H1 (cell line): ENCODE measurements around the gene RASA1. TPM values are rescaled to one million over a fixed set of nuclear protein-coding genes. Genes with fewer than 3 reads are reported as not detected.

Experiments used
- CTCF ChIA-PET: fragments of 300-600 bp; sonication (Branson Sonifier 250); formaldehyde crosslinking; loops from one replicate; lab custom pipeline; 2021; ENCODE audit not compliant: partially characterized antibody; lab: Charles Lee
- POLR2A ChIA-PET: fragments of 300-600 bp; sonication (Branson Sonifier 250); formaldehyde crosslinking; loops from one replicate; lab custom pipeline; 2021; ENCODE audit warnings: inconsistent platforms; ENCODE audit not compliant: partially characterized antibody; lab: Charles Lee
- DNase-seq, 2 experiments: peaks; one replicate each; pipeline versions ENCODE4 v3.0.0 to v3.0.0-alpha.2; 2010 to 2022; ENCODE audit warnings: low spot score in 2 of 2, low read depth in 1 of 2, mixed read lengths in 1 of 2
- FAIRE-seq: peaks from 2 replicates; lab custom pipeline; 2011; peaks lifted over from hg19 to GRCh38; lab: Jason Lieb, UNC
- H2AFZ ChIP-seq: 2 replicates; pipeline ENCODE4 v1.8.1; 2012; ENCODE audit warnings: low read length, inconsistent platforms
- H2AK5ac ChIP-seq: 2 replicates; pipeline ENCODE4 v1.6.1; 2013; ENCODE audit warnings: low read depth, low read length
- H2BK120ac ChIP-seq: replicated peaks from 2 replicates; pipeline ENCODE3; 2013; ENCODE audit warnings: low read depth, low read length, inconsistent platforms
- H2BK12ac ChIP-seq: 2 replicates; pipeline ENCODE4 v1.6.1; 2013; ENCODE audit warnings: low read depth, low read length
- H2BK15ac ChIP-seq: 2 replicates; pipeline ENCODE4 v1.6.1; 2013; ENCODE audit warnings: low read length
- H2BK20ac ChIP-seq: 2 replicates; pipeline ENCODE4 v1.6.1; 2013; ENCODE audit warnings: low read length
- H2BK5ac ChIP-seq: 2 replicates; pipeline ENCODE4 v1.6.1; 2013; ENCODE audit warnings: low read depth, low read length
- H3K14ac ChIP-seq: 2 replicates; pipeline ENCODE4 v1.6.1; 2013; ENCODE audit warnings: inconsistent platforms; ENCODE audit not compliant: insufficient read length
- H3K18ac ChIP-seq: 2 replicates; pipeline ENCODE4 v1.6.1; 2013; ENCODE audit warnings: low read length; ENCODE audit errors: extremely low read depth
- H3K23ac ChIP-seq: 2 replicates; pipeline ENCODE4 v1.6.1; 2013; ENCODE audit warnings: inconsistent platforms; ENCODE audit not compliant: insufficient read length
- H3K23me2 ChIP-seq: 2 replicates; pipeline ENCODE4 v1.6.1; 2013; ENCODE audit warnings: low read depth, low read length
- H3K27ac ChIP-seq: 2 replicates; pipeline ENCODE4 v1.6.1; 2011; ENCODE audit warnings: low read depth, low read length, inconsistent platforms
- H3K27me3 ChIP-seq, 4 experiments: replicated peaks in 1 of 4; 1 replicate in 1 of 4; 2 replicates in 3 of 4; pipeline versions ENCODE4 v1.6.1 to v1.8.1; 2011 to 2013; ENCODE audit warnings: low read length in 3 of 4, mild to moderate bottlenecking in 3 of 4, inconsistent platforms in 2 of 4, mixed read lengths in 2 of 4, moderate library complexity in 1 of 4; ENCODE audit not compliant: control insufficient read depth in 3 of 4, insufficient read depth in 3 of 4; ENCODE audit errors: extremely low read depth in 1 of 4
- H3K36me3 ChIP-seq, 4 experiments: 2 replicates each; pipeline versions ENCODE4 v1.6.1 to v1.8.1; 2011 to 2013; ENCODE audit warnings: mild to moderate bottlenecking in 4 of 4, low read length in 3 of 4, moderate library complexity in 2 of 4, control low read depth in 1 of 4, inconsistent platforms in 1 of 4; ENCODE audit not compliant: insufficient read depth in 4 of 4, control insufficient read depth in 2 of 4
- H3K4ac ChIP-seq: replicated peaks from 2 replicates; pipeline ENCODE3; 2013; ENCODE audit warnings: low read length, low read depth, mixed read lengths, inconsistent platforms; ENCODE audit not compliant: insufficient read length
- H3K4me1 ChIP-seq, 4 experiments: replicated peaks in 1 of 4; 1 replicate in 1 of 4; 2 replicates in 3 of 4; pipeline versions ENCODE4 v1.6.1 to v1.8.1; 2011 to 2013; ENCODE audit warnings: low read length in 3 of 4, inconsistent platforms in 2 of 4, mixed read lengths in 1 of 4; ENCODE audit not compliant: insufficient read depth in 4 of 4, control insufficient read depth in 3 of 4
- H3K4me2 ChIP-seq, 2 experiments: 2 replicates each; pipeline versions ENCODE4 v1.6.1 to v1.8.1; 2011 to 2013; ENCODE audit warnings: low read depth in 2 of 2, low read length in 2 of 2, control low read depth in 1 of 2, inconsistent platforms in 1 of 2, mild to moderate bottlenecking in 1 of 2; ENCODE audit not compliant: insufficient read depth in 1 of 2
- H3K4me3 ChIP-seq, 4 experiments: fragments of 200-600, 300-600 bp in 1 of 4; sonication (generic), shearing (Covaris generic), sonication (Bioruptor Twin) in 1 of 4; 2 replicates each; pipeline versions ENCODE4 v1.5.1 to v1.8.1; 2011 to 2016; ENCODE audit warnings: low read length in 4 of 4, low read depth in 3 of 4, control low read depth in 2 of 4, inconsistent platforms in 2 of 4, mild to moderate bottlenecking in 2 of 4, mixed read lengths in 1 of 4, moderate library complexity in 1 of 4; ENCODE audit not compliant: insufficient read depth in 2 of 4; ENCODE audit errors: extremely low read depth in 1 of 4
- H3K56ac ChIP-seq: replicated peaks from 2 replicates; pipeline ENCODE3; 2013; ENCODE audit warnings: low read depth, mild to moderate bottlenecking, mixed read lengths, low read length, inconsistent platforms; ENCODE audit not compliant: insufficient read length
- H3K79me1 ChIP-seq: 2 replicates; pipeline ENCODE4 v1.6.1; 2013; ENCODE audit warnings: low read depth, low read length, control low read depth
- H3K79me2 ChIP-seq, 2 experiments: 2 replicates each; pipeline versions ENCODE4 v1.6.1 to v1.8.1; 2012 to 2013; ENCODE audit warnings: low read length in 2 of 2, mild to moderate bottlenecking in 2 of 2, inconsistent platforms in 1 of 2; ENCODE audit not compliant: insufficient read depth in 2 of 2, control insufficient read depth in 1 of 2
- H3K9ac ChIP-seq, 4 experiments: replicated peaks in 1 of 4; 1 replicate in 1 of 4; 2 replicates in 3 of 4; pipeline versions ENCODE4 v1.6.1 to v1.8.1; 2011 to 2013; ENCODE audit warnings: low read depth in 3 of 4, low read length in 3 of 4, control low read depth in 2 of 4, mild to moderate bottlenecking in 2 of 4, moderate library complexity in 2 of 4, inconsistent platforms in 1 of 4; ENCODE audit errors: extremely low read depth in 1 of 4
- H3K9me3 ChIP-seq, 2 experiments: 2 replicates each; pipeline versions ENCODE4 v1.6.1 to v1.8.1; 2012 to 2013; ENCODE audit warnings: mild to moderate bottlenecking in 2 of 2, moderate library complexity in 2 of 2, control low read depth in 1 of 2, inconsistent platforms in 1 of 2, low read depth in 1 of 2, low read length in 1 of 2, mixed read lengths in 1 of 2; ENCODE audit not compliant: insufficient read depth in 2 of 2
- H4K20me1 ChIP-seq, 2 experiments: replicated peaks in 1 of 2; 2 replicates each; pipeline versions ENCODE3 to v1.8.1; 2011 to 2013; ENCODE audit warnings: inconsistent platforms in 2 of 2, low read length in 2 of 2, mild to moderate bottlenecking in 1 of 2; ENCODE audit not compliant: insufficient read depth in 2 of 2, control insufficient read depth in 1 of 2
- H4K5ac ChIP-seq: 2 replicates; pipeline ENCODE4 v1.6.1; 2013; ENCODE audit warnings: low read length, low read depth, mixed read lengths, inconsistent platforms; ENCODE audit not compliant: insufficient read length
- H4K8ac ChIP-seq: 2 replicates; pipeline ENCODE4 v1.8.0; 2013; ENCODE audit warnings: mild to moderate bottlenecking, moderate library complexity, low read length, inconsistent platforms; ENCODE audit not compliant: insufficient read depth; ENCODE audit errors: extremely low read depth
- H4K91ac ChIP-seq: replicated peaks from 2 replicates; pipeline ENCODE3; 2013; ENCODE audit warnings: low read length, mixed read lengths, inconsistent platforms; ENCODE audit not compliant: insufficient read length
- EP300 ChIP-seq, 2 experiments: IDR thresholded peaks; 1 replicate in 1 of 2; 2 replicates in 1 of 2; pipeline ENCODE4 v1.6.1; 2011 to 2012; ENCODE audit warnings: low read depth in 2 of 2, low read length in 2 of 2, mild to moderate bottlenecking in 2 of 2, borderline replicate concordance in 1 of 2, inconsistent platforms in 1 of 2, moderate library complexity in 1 of 2
- EZH2 ChIP-seq: fragments of 200-600 bp; sonication (generic); IDR thresholded peaks from 2 replicates; pipeline ENCODE4 v1.7.1; 2012; ENCODE audit warnings: low read depth, mild to moderate bottlenecking, moderate library complexity, low read length, inconsistent platforms; ENCODE audit not compliant: severe bottlenecking
- HDAC6 ChIP-seq: IDR thresholded peaks from one replicate; pipeline ENCODE4 v1.7.1; 2012; ENCODE audit warnings: low read depth, mild to moderate bottlenecking, inconsistent platforms, low read length, moderate library complexity
- MAFK ChIP-seq: IDR thresholded peaks from 2 replicates; pipeline ENCODE4 v1.6.1; 2012; ENCODE audit warnings: low read depth, mild to moderate bottlenecking, improper control_type of control experiment, low read length
- NRF1 ChIP-seq: IDR thresholded peaks from 2 replicates; pipeline ENCODE4 v1.6.1; 2011; ENCODE audit warnings: mild to moderate bottlenecking, low read depth, low read length, improper control_type of control experiment
- PHF8 ChIP-seq: fragments of 200-600 bp; sonication (generic); conservative IDR thresholded peaks from 2 replicates; pipeline ENCODE4 v1.7.1; 2012; ENCODE audit warnings: low read depth, mild to moderate bottlenecking, inconsistent platforms, low read length, moderate library complexity
- RAD21 ChIP-seq, 2 experiments: IDR thresholded peaks in 1 of 2; conservative IDR thresholded peaks in 1 of 2; 2 replicates each; pipeline ENCODE4 v1.6.1; 2011; ENCODE audit warnings: low read depth in 2 of 2, low read length in 2 of 2, improper control_type of control experiment in 1 of 2, inconsistent platforms in 1 of 2, mild to moderate bottlenecking in 1 of 2, moderate library complexity in 1 of 2
- SP1 ChIP-seq: IDR thresholded peaks from 2 replicates; pipeline ENCODE4 v1.6.1; 2011; ENCODE audit warnings: low read depth, low read length
- WGBS, 2 experiments: shearing (Covaris generic) in 1 of 2; methylation state at CpG; one replicate each; pipeline versions ENCODE4 v1.1.6 to v1.1.7; 2013 to 2015; ENCODE audit warnings: low lambda C conversion rate in 2 of 2, mixed read lengths in 2 of 2, inconsistent platforms in 1 of 2, low coverage in 1 of 2, missing lambda C conversion rate in 1 of 2; ENCODE audit not compliant: insufficient replicate concordance in 2 of 2, insufficient coverage in 1 of 2, insufficient read length in 1 of 2; ENCODE audit errors: extremely low coverage in 1 of 2, missing lambda C conversion rate in 1 of 2; 5-methylcytosine and 5-hydroxymethylcytosine counted together
- polyA plus RNA-seq, 7 experiments: library from polyadenylated mRNA; depleted of rRNA in 3 of 7; stranded (reverse) in 5 of 7; unstranded in 2 of 7; fragments of >200 nt in 5 of 7; fragments of 200-250 nt in 2 of 7; gene quantifications; 1 replicate in 5 of 7; 2 replicates in 1 of 7; 4 replicates in 1 of 7; pipeline versions ENCODE4 v1.2.1 to v1.2.3, GENCODE V29; 2011 to 2013; ENCODE audit warnings: missing spikeins in 2 of 7, mixed read lengths in 2 of 7
- total RNA-seq: library from RNA; stranded (reverse); fragmentation: NEBNext Ultra II Directional; extraction: Animal tissue kit (Norgen Biotek cat#: 25700); gene quantifications from 2 replicates; pipeline ENCODE4 v1.2.1, GENCODE V29; 2021

The RASA1 gene
- total and polyA plus RNA-seq, 2 of the 8 experiments (the other 6 are each of a cell fraction or from before 2014, with no cell fraction given) = 15.9 to 33.8 TPM

GRCh38 chr5:87300744-87301143 is 33.1 kb downstream of the RASA1 start:
- TF ChIP-seq EP300 (IDR thresholded peaks at IDR 0.05; ENCODE audit: borderline replicate concordance in 1 of 2, low read depth in 2 of 2, low read length in 2 of 2) (no peak), MAFK (no peak), RAD21 (IDR thresholded peaks at IDR 0.05 in 1 of 2, conservative IDR thresholded peaks at IDR 0.05 in 1 of 2; ENCODE audit: low read depth in 2 of 2, low read length in 2 of 2) (no peak), HDAC6 (no peak), SP1 (no peak), PHF8 (no peak), NRF1 (no peak), EZH2 (no peak)
- H3K36me3 ChIP-seq = peaks cover 0 to 8% (median 6%) of the 10 kb centered on the region in 4 experiments; a peak in 3 of 8 replicates
- peaks cover 0 to 79% of the 10 kb centered on the region in 2 experiments; a peak in 2 of 4 replicates for H3K79me2 ChIP-seq
- H3K56ac ChIP-seq = no peak overlapping the region
- H2AK5ac ChIP-seq = no peak overlapping the region
- FAIRE-seq (no peak), DNase-seq (no peak)
- no peaks in the 10 kb centered on the region for H3K23me2 ChIP-seq
- no peaks in the 10 kb centered on the region for H3K27me3 ChIP-seq
- H3K4me2 ChIP-seq = no peak overlapping the region
- no peak overlapping the region for H3K18ac ChIP-seq
- no peak overlapping the region for H4K8ac ChIP-seq
- 96 to 100% methylated on average over 1 to 2 of the region's 2 CpGs for WGBS, 2 experiments
- peaks cover 8% of the 10 kb centered on the region for H3K79me1 ChIP-seq
- H2BK12ac ChIP-seq = no peak overlapping the region
- H2BK5ac ChIP-seq = no peak overlapping the region
- no peaks in the 10 kb centered on the region for H3K9me3 ChIP-seq
- no peak overlapping the region for H4K91ac ChIP-seq
- ChIA-PET CTCF (no interaction called here), POLR2A (no interaction called here)
- H3K4me3 ChIP-seq = no peak overlapping the region
- H4K5ac ChIP-seq = no peak overlapping the region
- no peak overlapping the region for H3K4ac ChIP-seq
- H2AFZ ChIP-seq = no peak overlapping the region
- H2BK20ac ChIP-seq = no peak overlapping the region
- no peak overlapping the region for H3K9ac ChIP-seq
- no peaks in the 10 kb centered on the region; a peak in 1 of 7 replicates for H3K4me1 ChIP-seq
- H2BK15ac ChIP-seq = no peak overlapping the region
- no peak overlapping the region for H3K14ac ChIP-seq
- H3K27ac ChIP-seq = no peak overlapping the region
- no peak overlapping the region for H2BK120ac ChIP-seq
- H4K20me1 ChIP-seq = peaks cover 0 to 2% of the 10 kb centered on the region in 2 experiments
- H3K23ac ChIP-seq = no peak overlapping the region
